ENCODE results near the gene APOC1.
"Not testable (repeated sequence)": the region's sequence is repeated elsewhere in the genome, so short reads cannot be mapped to it uniquely, and the experiment has no call there.

The APOC1 gene

GRCh38 chr19:44890366-44891015, 23.9 kb upstream of the APOC1 start:
- no peak for DNase-seq (ENCODE audit: low read depth)

GRCh38 chr19:44891016-44891882, 23.2 kb upstream of the APOC1 start, which contains the start of gene TOMM40:
Gene TOMM40 (plus strand): TSS chr19:44891254. CDS start chr19:44891416, 162 bp downstream.
- DNase-seq (ENCODE audit: low read depth), result peak; percentile 100

GRCh38 chr19:44892932-44893331, 21.5 kb upstream of the APOC1 start:
- no peak for DNase-seq (ENCODE audit: low read depth)

GRCh38 chr19:44893332-44894051, 20.9 kb upstream of the APOC1 start:
- DNase-seq (ENCODE audit: low read depth), result no peak

GRCh38 chr19:44894052-44894400, 20.4 kb upstream of the APOC1 start:
- DNase-seq (ENCODE audit: low read depth), result no peak

GRCh38 chr19:44894946-44895345, 19.5 kb upstream of the APOC1 start:
- DNase-seq (ENCODE audit: low read depth), result no peak

- DNase-seq (ENCODE audit: low read depth), result no peak
Observed at GRCh38 chr19:44897835-44898234, 16.6 kb upstream of the APOC1 start.

GRCh38 chr19:44900328-44901244, 13.8 kb upstream of the APOC1 start:
- no peak for DNase-seq (ENCODE audit: low read depth)

GRCh38 chr19:44903216-44903601, 11.2 kb upstream of the APOC1 start:
- no peak for DNase-seq (ENCODE audit: low read depth)

- peak; percentile 64 for DNase-seq (ENCODE audit: low read depth)
Observed at GRCh38 chr19:44903602-44904425, 10.6 kb upstream of the APOC1 start.

- DNase-seq (ENCODE audit: low read depth), result no peak
Observed at GRCh38 chr19:44904426-44904994, 9.9 kb upstream of the APOC1 start.

GRCh38 chr19:44905437-44906160, 8.8 kb upstream of the APOC1 start, which contains the start of gene APOE:
Gene APOE (plus strand): TSS chr19:44905796. CDS start chr19:44906625, 829 bp downstream.
- DNase-seq (ENCODE audit: low read depth), result no peak

- no peak for DNase-seq (ENCODE audit: low read depth)
Observed at GRCh38 chr19:44907613-44908012, 6.8 kb upstream of the APOC1 start.

- no peak for DNase-seq (ENCODE audit: low read depth)
Observed at GRCh38 chr19:44908074-44908835, 6.2 kb upstream of the APOC1 start.

GRCh38 chr19:44908836-44909261, 5.6 kb upstream of the APOC1 start:
- no peak for DNase-seq (ENCODE audit: low read depth)

GRCh38 chr19:44909775-44910174, 4.6 kb upstream of the APOC1 start:
- DNase-seq (ENCODE audit: low read depth), result no peak

- not testable (repeated sequence) for DNase-seq (ENCODE audit: low read depth)
Observed at GRCh38 chr19:44911896-44912295, 2.5 kb upstream of the APOC1 start.

GRCh38 chr19:44912854-44913253, 1.6 kb upstream of the APOC1 start:
- no peak for DNase-seq (ENCODE audit: low read depth)

All from stimulated activated CD8-positive, alpha-beta memory T cell treated with anti-CD3 and anti-CD28 coated beads, Interleukin-7, amount 100 ng/mL, for 24 hours (primary cell).